Measurements from ENCODE around the gene TAS2R14. TPM values are rescaled to one million over a fixed set of nuclear protein-coding genes. Genes with fewer than 3 reads are reported as not detected.

TAS2R14 gene, protein sequence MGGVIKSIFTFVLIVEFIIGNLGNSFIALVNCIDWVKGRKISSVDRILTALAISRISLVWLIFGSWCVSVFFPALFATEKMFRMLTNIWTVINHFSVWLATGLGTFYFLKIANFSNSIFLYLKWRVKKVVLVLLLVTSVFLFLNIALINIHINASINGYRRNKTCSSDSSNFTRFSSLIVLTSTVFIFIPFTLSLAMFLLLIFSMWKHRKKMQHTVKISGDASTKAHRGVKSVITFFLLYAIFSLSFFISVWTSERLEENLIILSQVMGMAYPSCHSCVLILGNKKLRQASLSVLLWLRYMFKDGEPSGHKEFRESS
- total RNA-seq (2.1 and 2.6 TPM in 2 replicates), polyA plus RNA-seq (1.3 and 2.0 TPM in 2 replicates), polyA minus RNA-seq (ENCODE audit: low replicate concordance) (not detected in 2 replicates)
- 0.40 and 1.0 TPM in 2 replicates for polyA plus RNA-seq (2012)

DNA sequence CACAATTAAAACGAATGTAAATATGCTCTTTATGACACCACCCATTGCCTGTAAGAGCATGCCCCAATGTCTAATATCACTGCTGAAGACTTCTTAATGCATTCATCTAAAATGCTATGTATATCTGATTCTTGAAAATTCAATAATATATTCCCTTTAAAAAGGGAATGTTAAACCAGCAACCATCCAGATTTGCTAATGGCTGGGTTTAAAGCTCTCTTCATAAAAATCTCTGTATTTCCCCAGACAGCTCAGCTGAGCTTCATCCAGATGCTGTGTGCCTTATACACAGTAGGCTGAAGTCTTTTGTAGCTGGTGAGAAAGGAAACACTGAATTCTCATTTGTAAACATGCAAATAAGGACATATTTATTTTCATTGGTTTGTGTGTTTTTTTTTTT is at the start of gene TAS2R14:
Gene TAS2R14, minus strand, starts transcription at position 101 of the 400 bp plus-strand sequence. Its CDS starts 56 bp downstream, at position 45.
- no peaks in the 10 kb centered on the region for H3K36me3 ChIP-seq (ENCODE audit: control insufficient read depth, insufficient read depth, low read length)
- no peak within 1 kb of the TSS for H3K27ac ChIP-seq (ENCODE audit: insufficient read depth, low read length)
- TF ChIP-seq, protein P1, sequence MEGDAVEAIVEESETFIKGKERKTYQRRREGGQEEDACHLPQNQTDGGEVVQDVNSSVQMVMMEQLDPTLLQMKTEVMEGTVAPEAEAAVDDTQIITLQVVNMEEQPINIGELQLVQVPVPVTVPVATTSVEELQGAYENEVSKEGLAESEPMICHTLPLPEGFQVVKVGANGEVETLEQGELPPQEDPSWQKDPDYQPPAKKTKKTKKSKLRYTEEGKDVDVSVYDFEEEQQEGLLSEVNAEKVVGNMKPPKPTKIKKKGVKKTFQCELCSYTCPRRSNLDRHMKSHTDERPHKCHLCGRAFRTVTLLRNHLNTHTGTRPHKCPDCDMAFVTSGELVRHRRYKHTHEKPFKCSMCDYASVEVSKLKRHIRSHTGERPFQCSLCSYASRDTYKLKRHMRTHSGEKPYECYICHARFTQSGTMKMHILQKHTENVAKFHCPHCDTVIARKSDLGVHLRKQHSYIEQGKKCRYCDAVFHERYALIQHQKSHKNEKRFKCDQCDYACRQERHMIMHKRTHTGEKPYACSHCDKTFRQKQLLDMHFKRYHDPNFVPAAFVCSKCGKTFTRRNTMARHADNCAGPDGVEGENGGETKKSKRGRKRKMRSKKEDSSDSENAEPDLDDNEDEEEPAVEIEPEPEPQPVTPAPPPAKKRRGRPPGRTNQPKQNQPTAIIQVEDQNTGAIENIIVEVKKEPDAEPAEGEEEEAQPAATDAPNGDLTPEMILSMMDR (conservative IDR thresholded peaks at IDR 0.05 in 1 of 2, IDR thresholded peaks at IDR 0.05 in 1 of 2; ENCODE audit: low read depth in 1 of 2, low read length in 2 of 2) = no peak
- no peak for TF ChIP-seq EZH2 (IDR thresholded peaks at IDR 0.05; ENCODE audit: low read length, missing control alignments)

DNA sequence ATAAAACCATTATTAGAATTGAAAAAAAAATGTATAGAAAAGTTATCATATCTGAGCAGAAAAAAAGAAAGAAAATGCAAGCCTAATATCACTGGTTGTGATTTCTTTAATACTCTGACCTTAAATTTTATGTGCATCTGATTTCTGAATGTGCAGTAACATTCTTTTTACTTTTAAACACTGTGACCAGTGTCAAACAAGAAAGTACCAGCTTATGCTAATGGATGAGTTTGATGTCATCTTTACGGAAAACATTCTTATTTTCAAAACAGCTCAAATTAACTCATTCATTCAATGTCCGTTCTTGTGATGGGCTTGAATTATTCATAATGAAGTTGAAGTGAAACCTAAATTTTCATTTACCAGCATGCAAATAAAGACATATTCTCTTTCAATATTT is 47.7 kb upstream of the TAS2R14 start, which contains the start of gene TAS2R50:
Gene TAS2R50, minus strand, starts transcription at position 101 of the 400 bp plus-strand sequence. Its CDS starts 52 bp downstream, at position 49.
- Histone ChIP-seq H3K36me3 (ENCODE audit: control insufficient read depth, insufficient read depth, low read length) (no peaks in the 10 kb centered on the region), H4K20me1 (ENCODE audit: control insufficient read depth, extremely low read depth, insufficient read depth, low read length) (no peaks in the 10 kb centered on the region), H3K4me1 (ENCODE audit: control insufficient read depth, extremely low read depth, insufficient read depth, low read length) (no peaks in the 10 kb centered on the region), H3K4me3 (replicated peaks in 1 of 4; ENCODE audit: control extremely low read depth in 1 of 4, insufficient read depth in 1 of 4, low read depth in 3 of 4, low read length in 4 of 4) (no peak within 1 kb of the TSS), H2AFZ (ENCODE audit: low read length) (no peak within 1 kb of the TSS), H3K9me3 (ENCODE audit: control insufficient read depth, insufficient read depth, low read depth, low read length) (no peaks in the 10 kb centered on the region), H3K9ac (ENCODE audit: insufficient read depth, low read length) (no peak within 1 kb of the TSS), H3K27me3 (ENCODE audit: control insufficient read depth, insufficient read depth, low read length) (no peaks in the 10 kb centered on the region), H3K4me2 (ENCODE audit: extremely low read depth, insufficient read depth, low read length) (no peak within 1 kb of the TSS), H3K79me2 (ENCODE audit: control insufficient read depth, insufficient read depth, low read length) (no peaks in the 10 kb centered on the region), H3K27ac (ENCODE audit: insufficient read depth, low read length) (no peak within 1 kb of the TSS)
- no peak for DNase-seq (ENCODE audit: low read depth in 2 of 2)
- TF ChIP-seq EZH2 (IDR thresholded peaks at IDR 0.05; ENCODE audit: low read length, missing control alignments) = no peak
- TF ChIP-seq, protein P1 (conservative IDR thresholded peaks at IDR 0.05 in 1 of 2, IDR thresholded peaks at IDR 0.05 in 1 of 2; ENCODE audit: low read depth in 1 of 2, low read length in 2 of 2) = no peak

More for the DNA sequence above, at the start of gene TAS2R14:
- Histone ChIP-seq H3K4me2 (ENCODE audit: extremely low read depth, insufficient read depth, low read length) (no peak within 1 kb of the TSS), H3K9me3 (ENCODE audit: control insufficient read depth, insufficient read depth, low read depth, low read length) (no peaks in the 10 kb centered on the region), H3K27me3 (ENCODE audit: control insufficient read depth, insufficient read depth, low read length) (no peaks in the 10 kb centered on the region), H3K4me3 (replicated peaks in 1 of 4; ENCODE audit: control extremely low read depth in 1 of 4, insufficient read depth in 1 of 4, low read depth in 3 of 4, low read length in 4 of 4) (no peak within 1 kb of the TSS), H4K20me1 (ENCODE audit: control insufficient read depth, extremely low read depth, insufficient read depth, low read length) (no peaks in the 10 kb centered on the region), H3K4me1 (ENCODE audit: control insufficient read depth, extremely low read depth, insufficient read depth, low read length) (no peaks in the 10 kb centered on the region), H2AFZ (ENCODE audit: low read length) (no peak within 1 kb of the TSS), H3K9ac (ENCODE audit: insufficient read depth, low read length) (no peak within 1 kb of the TSS), H3K79me2 (ENCODE audit: control insufficient read depth, insufficient read depth, low read length) (no peaks in the 10 kb centered on the region)
- DNase-seq (ENCODE audit: low read depth in 2 of 2) = no peak

DNA sequence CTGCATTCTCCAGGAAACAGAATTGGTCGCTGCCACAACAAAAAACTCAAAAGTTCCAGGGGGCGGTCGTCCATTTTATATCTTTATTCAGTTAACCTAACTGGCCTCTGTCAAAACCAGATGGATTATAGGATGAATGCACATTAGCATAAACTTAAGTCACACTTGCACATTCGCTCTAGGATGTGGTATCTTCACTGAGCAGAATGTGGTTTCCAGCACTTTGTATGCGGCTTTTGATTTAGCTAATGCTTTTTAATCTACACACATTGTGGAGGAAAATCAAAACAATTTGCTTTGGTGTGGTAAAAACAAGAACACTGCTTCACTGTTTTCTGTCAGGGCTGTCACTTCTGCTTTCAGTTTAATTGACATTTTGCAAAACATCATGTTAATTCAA is 43.2 kb upstream of the TAS2R14 start:
- no peaks in the 10 kb centered on the region for H4K20me1 ChIP-seq (ENCODE audit: control insufficient read depth, extremely low read depth, insufficient read depth, low read length)
- no peak overlapping the region for H3K4me3 ChIP-seq (replicated peaks in 1 of 4; ENCODE audit: control extremely low read depth in 1 of 4, insufficient read depth in 1 of 4, low read depth in 3 of 4, low read length in 4 of 4)
- no peak overlapping the region for H3K4me2 ChIP-seq (ENCODE audit: extremely low read depth, insufficient read depth, low read length)
- H3K9ac ChIP-seq (ENCODE audit: insufficient read depth, low read length) = no peak overlapping the region
- H2AFZ ChIP-seq (ENCODE audit: low read length) = no peak overlapping the region
- H3K4me1 ChIP-seq (ENCODE audit: control insufficient read depth, extremely low read depth, insufficient read depth, low read length) = no peaks in the 10 kb centered on the region
- no peak overlapping the region for H3K27ac ChIP-seq (ENCODE audit: insufficient read depth, low read length)
- H3K9me3 ChIP-seq (ENCODE audit: control insufficient read depth, insufficient read depth, low read depth, low read length) = no peaks in the 10 kb centered on the region
- TF ChIP-seq, protein P1 (conservative IDR thresholded peaks at IDR 0.05 in 1 of 2, IDR thresholded peaks at IDR 0.05 in 1 of 2; ENCODE audit: low read depth in 1 of 2, low read length in 2 of 2) = no peak
- no peak for TF ChIP-seq EZH2 (IDR thresholded peaks at IDR 0.05; ENCODE audit: low read length, missing control alignments)
- H3K27me3 ChIP-seq (ENCODE audit: control insufficient read depth, insufficient read depth, low read length) = no peaks in the 10 kb centered on the region
- DNase-seq (ENCODE audit: low read depth in 2 of 2) = no peak
- no peaks in the 10 kb centered on the region for H3K36me3 ChIP-seq (ENCODE audit: control insufficient read depth, insufficient read depth, low read length)
- H3K79me2 ChIP-seq (ENCODE audit: control insufficient read depth, insufficient read depth, low read length) = no peaks in the 10 kb centered on the region
